ENCODE measurements around the gene IQGAP1. TPM values are rescaled to one million over a fixed set of nuclear protein-coding genes. Genes with fewer than 3 reads are reported as not detected.
A peak's percentile ranks its signal among the peaks of the same experiment; 100 is the strongest.

Gene IQGAP1
- total RNA-seq, 4 donors from 2014 or later = 202 to 243 (median 231) TPM

- DNase-seq (ENCODE audit: low spot score in 2 of 2) = no peak
- 17 to 21% methylated on average over 3 of the region's 3 CpGs for WGBS, 2 donors
- TF ChIP-seq POLR2A (IDR thresholded peaks at IDR 0.05) = no peak
- no peak for TF ChIP-seq CTCF (IDR thresholded peaks at IDR 0.05)
- no peak overlapping the region for H3K4me3 ChIP-seq (ENCODE audit: low read depth, poor library complexity, severe bottlenecking)
- intact Hi-C loops (cut with DNase I; ENCODE audit: low total_unique reads) = no loop called here
These were observed 20.5 kb upstream of the IQGAP1 start for GRCh38 chr15:90367576-90367975.

- TF ChIP-seq CTCF (IDR thresholded peaks at IDR 0.05) = no peak
- no peak for TF ChIP-seq POLR2A (IDR thresholded peaks at IDR 0.05)
- no peak overlapping the region for H3K4me3 ChIP-seq (ENCODE audit: low read depth, poor library complexity, severe bottlenecking)
- 96 to 97% methylated on average over 7 of the region's 7 CpGs for WGBS, 2 donors
- no peak for DNase-seq (ENCODE audit: low spot score in 2 of 2)
- intact Hi-C loops (cut with DNase I; ENCODE audit: low total_unique reads) = no loop called here
These were observed 13.0 kb upstream of the IQGAP1 start for GRCh38 chr15:90375071-90375470.

GRCh38 chr15:90376789-90377188 is 11.3 kb upstream of the IQGAP1 start:
- TF ChIP-seq CTCF (IDR thresholded peaks at IDR 0.05) (no peak), POLR2A (IDR thresholded peaks at IDR 0.05) (no peak)
- DNase-seq (ENCODE audit: low spot score in 2 of 2) = peak in 1 of 2 donors; percentile 71
- intact Hi-C loops (cut with DNase I; ENCODE audit: low total_unique reads) = no loop called here
- no peak overlapping the region for H3K4me3 ChIP-seq (ENCODE audit: low read depth, poor library complexity, severe bottlenecking)
- 57 to 65% methylated on average over 6 of the region's 6 CpGs for WGBS, 2 donors

- no peak for TF ChIP-seq POLR2A (IDR thresholded peaks at IDR 0.05)
- intact Hi-C loops (cut with DNase I; ENCODE audit: low total_unique reads) = no loop called here
- no peak overlapping the region for H3K4me3 ChIP-seq (ENCODE audit: low read depth, poor library complexity, severe bottlenecking)
- DNase-seq (ENCODE audit: low spot score in 2 of 2) = peak in 1 of 2 donors; percentile 42
- WGBS, 2 donors = 85 to 86% methylated on average over 3 of the region's 3 CpGs
These were observed 8.8 kb upstream of the IQGAP1 start for GRCh38 chr15:90379263-90379662.

- DNase-seq (ENCODE audit: low spot score in 2 of 2) = no peak
- intact Hi-C loops (cut with DNase I; ENCODE audit: low total_unique reads) = no loop called here
- H3K4me3 ChIP-seq (ENCODE audit: low read depth, poor library complexity, severe bottlenecking) = no peak overlapping the region
These were observed 6.5 kb upstream of the IQGAP1 start for GRCh38 chr15:90381515-90381914.

GRCh38 chr15:90382320-90382719 is 5.7 kb upstream of the IQGAP1 start:
- TF ChIP-seq CTCF (IDR thresholded peaks at IDR 0.05) (no peak), POLR2A (IDR thresholded peaks at IDR 0.05) (no peak)
- intact Hi-C loops (cut with DNase I; ENCODE audit: low total_unique reads) = no loop called here
- DNase-seq (ENCODE audit: low spot score in 2 of 2) = no peak
- no peak overlapping the region for H3K4me3 ChIP-seq (ENCODE audit: low read depth, poor library complexity, severe bottlenecking)

More at GRCh38 chr15:90381515-90381914, 6.5 kb upstream of the IQGAP1 start:
- no peak for TF ChIP-seq CTCF (IDR thresholded peaks at IDR 0.05)
- no peak for TF ChIP-seq POLR2A (IDR thresholded peaks at IDR 0.05)

Data from lower leg skin (tissue), 4 donors.